K562 (cell line): Measurements from ENCODE around the gene IDH1. TPM values are rescaled to one million over a fixed set of nuclear protein-coding genes. Genes with fewer than 3 reads are reported as not detected.
A peak's percentile ranks its signal among the peaks of the same experiment; 100 is the strongest.

ENCODE experiments used
- CBX1 ChIP-seq: sonication (generic); IDR thresholded peaks from 2 replicates; pipeline ENCODE4 v1.6.1; 2016; ENCODE audit warnings: antibody characterized with exemption, low read depth, mild to moderate bottlenecking
- DLX4 ChIP-seq: fragments of 250-450 bp; sonication (Bioruptor Pico); IDR thresholded peaks from 2 replicates; pipeline ENCODE4 v1.6.1; 2021; ENCODE audit warnings: mild to moderate bottlenecking
- HDAC6 ChIP-seq: IDR thresholded peaks from 2 replicates; pipeline ENCODE4 v1.6.1; 2012; ENCODE audit warnings: low read depth, mild to moderate bottlenecking, control low read depth, inconsistent platforms, low read length, moderate library complexity
- HMGN3 ChIP-seq: IDR thresholded peaks from 2 replicates; pipeline ENCODE4 v1.6.1; 2011; ENCODE audit warnings: borderline replicate concordance, low read depth, mild to moderate bottlenecking, mixed read lengths, low read length; ENCODE audit not compliant: insufficient read length; ENCODE audit errors: extremely low read depth
- HSF4 ChIP-seq: fragments of 250-450 bp; sonication (Bioruptor Pico); IDR thresholded peaks from 2 replicates; pipeline ENCODE4 v2.1.2; 2022; ENCODE audit warnings: mild to moderate bottlenecking, moderate library complexity, borderline replicate concordance
- IFI16 ChIP-seq: fragments of 250-450 bp; sonication (Bioruptor Pico); IDR thresholded peaks from 2 replicates; pipeline ENCODE4 v2.1.2; 2022; ENCODE audit warnings: mild to moderate bottlenecking, inconsistent platforms
- LEF1 ChIP-seq: fragments of 450-650 bp; IDR thresholded peaks from 2 replicates; pipeline ENCODE4 v1.6.1; 2016; ENCODE audit warnings: mild to moderate bottlenecking
- MAFG ChIP-seq: fragments of 450-650 bp; conservative IDR thresholded peaks from 2 replicates; pipeline ENCODE4 v1.6.1; 2016; ENCODE audit warnings: missing genetic modification characterization, missing compliant biosample characterization
- MEF2D ChIP-seq: conservative IDR thresholded peaks from 2 replicates; pipeline ENCODE4 v1.6.1; 2016; ENCODE audit warnings: low read depth, missing genetic modification characterization, missing compliant biosample characterization
- MIER1 ChIP-seq: fragments of 450-650 bp; IDR thresholded peaks from 2 replicates; pipeline ENCODE4 v1.6.1; 2016; ENCODE audit warnings: antibody characterized with exemption, mild to moderate bottlenecking, low read depth
- NFIX ChIP-seq: fragments of 250-450 bp; sonication (Bioruptor Pico); IDR thresholded peaks from 2 replicates; pipeline ENCODE4 v1.4.0; 2020; ENCODE audit warnings: low read depth, mild to moderate bottlenecking, moderate library complexity
- POLR2A ChIP-seq: fragments of 450-650 bp; conservative IDR thresholded peaks from 2 replicates; pipeline ENCODE4 v1.6.1; 2016
- RNF2 ChIP-seq: sonication (generic); IDR thresholded peaks from 2 replicates; pipeline ENCODE4 v1.6.1; 2016
- SRF ChIP-seq, 2 experiments: fragments of 250-450, 450-650 bp in 1 of 2; sonication (Bioruptor Pico) in 1 of 2; sonication (generic) in 1 of 2; formaldehyde crosslinking; IDR thresholded peaks; 2 replicates each; pipeline versions ENCODE4 v1.5.0 to v1.5.1; 2020 to 2022; ENCODE audit warnings: mild to moderate bottlenecking in 1 of 2, missing genetic modification reagents in 1 of 2
- TEAD1 ChIP-seq, 2 experiments: fragments of 450-650 bp in 1 of 2; sonication (generic) in 1 of 2; formaldehyde crosslinking; IDR thresholded peaks; 2 replicates each; pipeline versions ENCODE4 v1.4.0 to v1.8.0; 2020 to 2022; ENCODE audit warnings: mild to moderate bottlenecking in 2 of 2, missing genetic modification reagents in 1 of 2
- USF1 ChIP-seq: sonication (generic); formaldehyde crosslinking; IDR thresholded peaks from 2 replicates; pipeline ENCODE4 v1.9.0; 2022; ENCODE audit warnings: mild to moderate bottlenecking, missing genetic modification reagents
- USF2 ChIP-seq: sonication (generic); formaldehyde crosslinking; IDR thresholded peaks from 2 replicates; pipeline ENCODE4 v1.5.0; 2020; ENCODE audit warnings: missing genetic modification reagents
- ZBTB17 ChIP-seq: fragments of 450-650 bp; formaldehyde crosslinking; IDR thresholded peaks from 2 replicates; pipeline ENCODE4 v1.4.0; 2020; ENCODE audit warnings: mild to moderate bottlenecking
- ZBTB49 ChIP-seq: sonication (generic); formaldehyde crosslinking; IDR thresholded peaks from 2 replicates; pipeline ENCODE4 v1.8.0; 2022; ENCODE audit warnings: missing genetic modification reagents, mild to moderate bottlenecking, borderline replicate concordance
- ZBTB7A ChIP-seq: IDR thresholded peaks from 2 replicates; pipeline ENCODE4 v1.6.1; 2011; ENCODE audit warnings: low read depth, mild to moderate bottlenecking, low read length, moderate library complexity, borderline replicate concordance; ENCODE audit not compliant: control insufficient read depth
- ZNF165 ChIP-seq: fragments of 250-450 bp; sonication (Bioruptor Pico); IDR thresholded peaks from 2 replicates; pipeline ENCODE4 v1.4.0; 2020; ENCODE audit warnings: borderline replicate concordance
- ZNF263 ChIP-seq: sonication (generic); formaldehyde crosslinking; IDR thresholded peaks from 2 replicates; pipeline ENCODE4 v1.8.0; 2022; ENCODE audit warnings: mild to moderate bottlenecking, missing genetic modification reagents, borderline replicate concordance
- ZNF311 ChIP-seq: fragments of 250-450 bp; sonication (Bioruptor Pico); IDR thresholded peaks from 2 replicates; pipeline ENCODE4 v1.4.0; 2020; ENCODE audit warnings: mild to moderate bottlenecking, moderate library complexity
- ZNF79 ChIP-seq: fragments of 250-450 bp; sonication (Bioruptor Pico); IDR thresholded peaks from 2 replicates; pipeline ENCODE4 v1.4.0; 2020; ENCODE audit warnings: low read depth, mild to moderate bottlenecking, moderate library complexity
- polyA plus RNA-seq, 8 experiments: library from polyadenylated mRNA; depleted of rRNA in 4 of 8; stranded (reverse) in 5 of 8; unstranded in 3 of 8; fragments of >200 nt; fragmentation: Nextera tagmentation in 2 of 8; fragmentation: Illumina TruSeq in 1 of 8; extraction: Ambion mirVana in 2 of 8; extraction: Trizol in 1 of 8; gene quantifications; 2 replicates each; pipeline versions ENCODE4 v1.2.1 to v1.2.3, GENCODE V29; 2011 to 2014; ENCODE audit warnings: inconsistent platforms in 1 of 8, missing spikeins in 1 of 8
- total RNA-seq, 7 experiments: library from RNA; depleted of rRNA in 6 of 7; stranded (reverse); fragments of >200 nt in 6 of 7; fragmentation: Illumina TruSeq in 2 of 7; extraction: Trizol in 2 of 7; gene quantifications; 2 replicates each; pipeline versions ENCODE4 v1.2.1 to v1.2.3, GENCODE V29; 2011 to 2021; ENCODE audit warnings: low replicate concordance in 1 of 7

Gene IDH1
- total and polyA plus RNA-seq, 9 of the 15 experiments (the other 6 are each of a cell fraction or from before 2014, with no cell fraction given): 61.9 to 194 (median 101) TPM

GRCh38 chr2:208265801-208266552 is 11.1 kb upstream of the IDH1 start, which contains the start of gene PIKFYVE (continued):
- TF ChIP-seq USF1 (CRISPR knock-in tag) (peak; percentile 52; the same call in 1 of the 2 replicates), USF2 (CRISPR knock-in tag) (peak; percentile 54), ZBTB7A (peak; percentile 73; the same call in 1 of the 2 replicates), ZNF165 (CRISPR knock-in tag) (no peak), CBX1 (peak; percentile 60; the same call in 1 of the 2 replicates), RNF2 (peak; percentile 58), ZBTB49 (CRISPR knock-in tag) (no peak), HSF4 (CRISPR knock-in tag) (no peak), TEAD1 (CRISPR knock-in tag; IDR thresholded peaks at IDR 0.05) (peak in 1 of 2 experiments; percentile 67; a peak in 1 of 4 replicates), SRF (CRISPR knock-in tag; IDR thresholded peaks at IDR 0.05) (peak in 1 of 2 experiments; percentile 28; a peak in 1 of 4 replicates), HDAC6 (no peak), MAFG (no peak), ZNF311 (CRISPR knock-in tag) (no peak), MIER1 (no peak), LEF1 (0 out of 2 replicates have a peak, but pooled peaks have one; percentile 28), IFI16 (no peak), ZBTB17 (peak; percentile 99), HMGN3 (peak; percentile 67), MEF2D (tag) (no peak), DLX4 (CRISPR knock-in tag) (no peak), ZNF263 (CRISPR knock-in tag) (0 out of 2 replicates have a peak, but pooled peaks have one; percentile 43), NFIX (CRISPR knock-in tag) (no peak), POLR2A (peak; percentile 79), ZNF79 (CRISPR knock-in tag) (no peak)
